ENCODE results near the gene COX5A.
A peak's percentile ranks its signal among the peaks of the same experiment; 100 is the strongest.

COX5A gene

GRCh38 chr15:74884428-74885223, 53.2 kb downstream of the COX5A start:
- TF ChIP-seq CTCF (IDR thresholded peaks at IDR 0.05; ENCODE audit: low read depth, low read length) = no peak
- DNase-seq (ENCODE audit: extremely low read depth, low read depth) = no peak

DNA sequence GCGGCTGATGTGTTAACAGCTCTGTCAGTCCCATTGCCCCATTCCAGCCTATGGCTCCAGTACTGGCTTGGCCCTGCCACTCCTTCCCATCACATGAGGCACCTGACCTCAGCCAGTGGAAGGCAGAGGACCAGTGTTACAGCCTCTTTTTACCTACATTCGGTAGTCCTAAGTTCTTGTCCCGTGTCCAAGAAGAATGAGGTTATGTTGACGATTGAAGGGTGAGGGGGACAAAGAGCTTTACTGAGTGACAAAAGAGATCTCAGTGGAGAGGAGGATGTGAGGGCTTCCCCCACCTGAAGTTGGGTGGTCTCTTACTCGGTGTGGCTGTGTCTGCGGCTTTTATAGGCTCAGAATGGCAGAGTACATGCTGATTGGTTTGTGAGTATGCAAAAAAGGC, 55.3 kb downstream of the COX5A start:
- DNase-seq (ENCODE audit: extremely low read depth, low read depth) = no peak
- no peak for TF ChIP-seq CTCF (IDR thresholded peaks at IDR 0.05; ENCODE audit: low read depth, low read length)

- no peak for DNase-seq (ENCODE audit: extremely low read depth, low read depth)
- TF ChIP-seq CTCF (IDR thresholded peaks at IDR 0.05; ENCODE audit: low read depth, low read length) = no peak
Measured at GRCh38 chr15:74878273-74878672, 59.6 kb downstream of the COX5A start.

DNA sequence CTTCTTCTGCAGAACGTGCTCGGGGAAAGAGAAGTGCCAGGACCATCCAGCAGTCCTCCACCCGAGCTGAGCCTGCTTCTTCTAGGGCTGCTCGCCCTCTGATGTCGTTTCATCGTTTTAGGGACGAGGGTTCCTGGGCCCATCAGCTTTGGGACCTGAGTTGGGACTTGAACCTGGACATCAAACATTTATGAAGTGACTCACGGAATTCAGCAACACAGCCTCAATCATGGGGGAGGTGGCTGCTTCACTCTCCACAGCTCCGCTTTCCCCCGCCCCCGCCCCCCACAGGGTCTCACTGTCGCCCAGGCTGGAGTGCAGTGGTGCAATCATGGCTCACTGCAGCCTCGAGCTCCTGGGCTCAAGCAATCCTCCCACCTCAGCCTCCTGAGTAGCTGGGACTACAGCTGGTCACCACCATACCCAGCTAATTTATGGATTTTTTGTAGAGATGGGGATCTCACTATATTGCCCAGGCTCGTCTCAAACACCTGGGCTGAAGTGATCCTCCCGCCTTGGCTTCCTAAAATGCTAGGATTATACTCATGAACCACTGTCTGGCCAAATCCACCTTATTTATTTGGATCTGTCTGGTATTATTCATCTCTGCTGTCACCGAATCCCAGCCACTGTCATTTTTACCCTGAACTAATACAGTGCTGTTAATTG, 64.0 kb downstream of the COX5A start:
- no peak for DNase-seq (ENCODE audit: extremely low read depth, low read depth)
- no peak for TF ChIP-seq CTCF (IDR thresholded peaks at IDR 0.05; ENCODE audit: low read depth, low read length)

DNA sequence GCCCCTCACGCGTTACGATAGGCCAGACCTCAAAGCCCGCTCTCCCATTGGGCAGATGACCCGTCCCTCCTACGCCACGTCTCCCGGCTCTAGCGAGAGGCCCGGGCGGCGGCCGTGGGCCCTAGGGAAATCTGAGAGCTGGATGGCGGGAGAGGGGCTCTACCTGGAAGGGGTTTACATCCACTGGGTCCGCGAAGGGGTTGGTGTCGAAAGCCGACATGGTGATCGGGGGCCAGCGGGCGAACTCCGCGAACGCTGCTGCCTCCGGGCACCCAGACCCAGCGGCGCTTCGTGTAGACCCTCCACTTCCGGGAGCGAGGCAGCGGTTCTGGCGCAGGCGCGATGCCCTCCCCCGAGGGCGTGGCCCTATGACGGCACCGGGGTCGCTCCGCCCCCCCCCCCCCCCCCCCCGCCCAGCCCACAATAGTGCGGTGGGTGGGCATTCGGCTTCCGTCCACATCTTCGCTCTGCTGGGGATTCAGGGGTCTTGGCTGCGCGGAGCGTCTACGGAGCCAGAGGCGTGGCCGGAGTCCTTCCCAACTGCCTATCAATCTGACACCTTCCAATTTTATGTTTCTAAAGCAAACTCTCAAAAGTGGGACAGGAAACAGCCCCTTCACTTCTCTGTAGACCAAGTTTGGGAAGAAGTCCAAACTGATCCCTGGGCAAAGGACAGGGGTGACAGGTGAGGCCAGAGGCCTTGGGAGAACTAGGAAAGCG, 64.7 kb downstream of the COX5A start, which contains the start of gene SCAMP2:
SCAMP2 (minus strand) TSS at position 330 of the 720 bp plus-strand sequence; CDS start at position 220, 110 bp downstream.
- no peak for TF ChIP-seq CTCF (IDR thresholded peaks at IDR 0.05; ENCODE audit: low read depth, low read length)
- peak; percentile 81 for DNase-seq (ENCODE audit: extremely low read depth, low read depth)

DNA sequence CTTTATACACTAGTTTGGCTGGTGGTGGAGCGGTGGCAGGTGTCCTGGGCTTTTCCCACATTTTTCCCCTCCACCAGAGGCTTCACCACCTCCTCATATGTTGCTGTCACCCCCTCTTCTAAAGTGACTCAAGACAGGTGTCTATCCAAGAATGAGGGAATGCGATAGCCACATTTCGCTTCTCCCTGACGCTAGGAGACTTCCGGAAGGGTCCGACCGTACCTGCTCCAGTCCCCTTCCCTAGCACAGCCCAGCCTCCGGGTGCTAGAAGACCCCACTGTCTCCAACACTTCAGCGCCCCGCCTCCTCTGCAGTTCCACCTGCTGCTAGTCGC, 65.2 kb downstream of the COX5A start:
- no peak for TF ChIP-seq CTCF (IDR thresholded peaks at IDR 0.05; ENCODE audit: low read depth, low read length)
- no peak for DNase-seq (ENCODE audit: extremely low read depth, low read depth)
